Urinary bladder (tissue), 4 donors: Measurements from ENCODE around the gene ELN. TPM values are rescaled to one million over a fixed set of nuclear protein-coding genes. Genes with fewer than 3 reads are reported as not detected.

Experiments
- DNase-seq: peaks from one replicate; pipeline ENCODE4 v3.0.0-alpha.2; 2015; ENCODE audit errors: extremely low spot score
- H3K27ac ChIP-seq: one replicate; pipeline ENCODE4 v1.5.1; 2013; ENCODE audit warnings: low read depth, mild to moderate bottlenecking, moderate library complexity
- H3K36me3 ChIP-seq: one replicate; pipeline ENCODE4 v1.6.1; 2013; ENCODE audit warnings: mild to moderate bottlenecking, moderate library complexity; ENCODE audit not compliant: insufficient read depth
- H3K4me1 ChIP-seq: one replicate; pipeline ENCODE4 v1.6.1; 2013; ENCODE audit warnings: mild to moderate bottlenecking, moderate library complexity; ENCODE audit not compliant: insufficient read depth
- H3K4me3 ChIP-seq: one replicate; pipeline ENCODE4 v1.5.1; 2013; ENCODE audit warnings: low read depth, low read length
- WGBS: extraction: QIAGEN DNeasy Blood & Tissue Kit; methylation state at CpG from one replicate; pipeline ENCODE4 v1.1.7; 2013; 5-methylcytosine and 5-hydroxymethylcytosine counted together
- polyA plus RNA-seq: library from polyadenylated mRNA; stranded (reverse); fragments of 200-250 nt; gene quantifications from one replicate; pipeline ENCODE4 v1.2.3, GENCODE V29; 2013
- total RNA-seq: library from RNA; depleted of rRNA; stranded (reverse); fragments of >200 nt; gene quantifications from one replicate; pipeline ENCODE4 v1.2.3, GENCODE V29; 2014
- donor health status: healthy with polysubstance abuse.
- donor health status: healthy.

The ELN gene
- total and polyA plus RNA-seq, 2 donors, result 191 to 483 TPM

DNA sequence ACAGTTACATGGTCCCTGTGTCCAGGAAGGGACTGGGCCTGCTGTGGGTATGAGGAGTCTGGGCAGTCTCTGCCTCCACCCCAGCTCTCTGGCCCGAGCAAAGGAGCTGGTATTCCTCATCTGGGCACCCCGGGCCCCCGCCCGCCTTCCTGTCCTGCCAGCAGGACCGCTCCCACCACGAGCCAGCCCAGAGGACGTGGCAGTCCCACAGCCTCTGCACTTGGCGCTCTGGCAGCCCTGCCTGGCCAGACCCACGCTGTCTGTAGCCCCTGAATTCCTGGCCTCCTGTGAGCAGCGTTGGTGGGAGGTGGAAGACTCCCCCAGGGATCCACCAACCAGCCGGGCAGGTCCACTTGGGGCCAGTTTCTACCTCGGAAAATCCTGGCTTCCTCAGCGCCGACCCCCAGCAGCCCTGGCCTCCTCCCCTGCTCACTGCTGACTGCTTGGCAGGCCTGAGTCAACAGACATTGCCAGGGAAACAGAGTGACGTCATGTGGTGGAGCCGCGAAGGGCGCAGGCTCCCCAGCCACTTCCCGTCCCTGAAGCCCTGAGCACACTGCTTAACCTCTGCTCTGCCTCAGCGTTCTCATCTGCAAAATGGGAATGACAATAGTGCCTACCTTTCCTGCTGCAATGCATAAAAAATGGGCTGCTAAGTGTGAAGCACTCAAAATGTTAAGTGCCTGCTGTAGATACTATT is 34.0 kb downstream of the ELN start:
- Histone ChIP-seq H3K4me3 (no peak overlapping the region), H3K4me1 (no peaks in the 10 kb centered on the region), H3K27ac (peak overlapping the region; percentile 77), H3K36me3 (no peaks in the 10 kb centered on the region)
- DNase-seq, result peak; percentile 41
- 18% methylated on average over 20 of the region's 20 CpGs for WGBS

GRCh38 chr7:74063223-74063641 is 35.3 kb downstream of the ELN start:
- 94% methylated on average over 14 of the region's 14 CpGs for WGBS
- Histone ChIP-seq H3K36me3 (no peaks in the 10 kb centered on the region), H3K4me3 (no peak overlapping the region), H3K27ac (no peak overlapping the region), H3K4me1 (no peaks in the 10 kb centered on the region)
- DNase-seq, result no peak

DNA sequence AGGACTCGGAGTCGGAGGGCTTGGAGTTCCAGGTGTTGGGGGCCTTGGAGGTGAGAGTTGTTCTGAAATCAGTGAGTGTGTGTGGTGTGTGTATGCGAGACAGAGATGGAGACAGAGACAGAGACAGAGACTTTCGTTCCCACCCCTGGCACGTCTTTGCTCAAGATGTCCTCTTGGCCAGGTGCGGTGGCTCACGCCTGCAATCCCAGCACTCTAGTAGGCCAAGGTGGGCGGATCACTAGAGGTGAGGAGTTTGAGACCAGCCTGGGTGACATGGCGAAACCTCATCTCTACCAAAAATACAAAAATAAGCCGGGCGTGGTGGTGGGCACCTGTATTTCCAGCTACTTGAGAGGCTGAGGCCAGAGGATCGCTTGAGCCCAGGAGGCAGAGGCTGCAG is 35.7 kb downstream of the ELN start:
- no peak overlapping the region for H3K4me3 ChIP-seq
- no peaks in the 10 kb centered on the region for H3K36me3 ChIP-seq
- 96% methylated on average over 12 of the region's 12 CpGs for WGBS
- no peak overlapping the region for H3K27ac ChIP-seq
- H3K4me1 ChIP-seq, result no peaks in the 10 kb centered on the region
- no peak for DNase-seq

GRCh38 chr7:74064696-74065095 is 36.7 kb downstream of the ELN start:
- Histone ChIP-seq H3K4me1 (no peaks in the 10 kb centered on the region), H3K4me3 (no peak overlapping the region), H3K27ac (no peak overlapping the region), H3K36me3 (no peaks in the 10 kb centered on the region)
- WGBS, result 88% methylated on average over 4 of the region's 4 CpGs
- no peak for DNase-seq

- DNase-seq, result no peak
- no peak overlapping the region for H3K4me3 ChIP-seq
- no peak overlapping the region for H3K27ac ChIP-seq
- no peaks in the 10 kb centered on the region for H3K4me1 ChIP-seq
- no peaks in the 10 kb centered on the region for H3K36me3 ChIP-seq
- WGBS, result 91% methylated on average over 3 of the region's 3 CpGs
These were observed 38.7 kb downstream of the ELN start for GRCh38 chr7:74066626-74067025.

DNA sequence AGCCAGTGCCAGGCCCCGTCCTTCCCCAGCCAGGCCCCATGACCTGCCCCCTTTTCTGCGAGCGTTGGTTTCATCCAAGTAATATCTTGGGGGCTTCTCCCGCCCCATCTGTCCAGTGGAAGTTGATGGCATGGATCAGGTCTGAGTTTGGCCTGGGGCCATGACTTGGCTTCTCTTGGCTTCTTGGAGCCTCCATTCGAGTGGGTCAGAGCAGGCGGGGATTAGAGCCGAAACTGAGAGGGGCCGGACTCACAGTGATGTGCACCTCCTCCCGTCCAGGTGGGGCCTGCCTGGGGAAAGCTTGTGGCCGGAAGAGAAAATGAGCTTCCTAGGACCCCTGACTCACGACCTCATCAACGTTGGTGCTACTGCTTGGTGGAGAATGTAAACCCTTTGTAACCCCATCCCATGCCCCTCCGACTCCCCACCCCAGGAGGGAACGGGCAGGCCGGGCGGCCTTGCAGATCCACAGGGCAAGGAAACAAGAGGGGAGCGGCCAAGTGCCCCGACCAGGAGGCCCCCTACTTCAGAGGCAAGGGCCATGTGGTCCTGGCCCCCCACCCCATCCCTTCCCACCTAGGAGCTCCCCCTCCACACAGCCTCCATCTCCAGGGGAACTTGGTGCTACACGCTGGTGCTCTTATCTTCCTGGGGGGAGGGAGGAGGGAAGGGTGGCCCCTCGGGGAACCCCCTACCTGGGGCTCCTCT is 40.6 kb downstream of the ELN start:
- H3K27ac ChIP-seq, result no peak overlapping the region
- no peak for DNase-seq
- no peaks in the 10 kb centered on the region for H3K36me3 ChIP-seq
- H3K4me3 ChIP-seq, result no peak overlapping the region
- H3K4me1 ChIP-seq, result no peaks in the 10 kb centered on the region
- 89% methylated on average over 20 of the region's 20 CpGs for WGBS

- WGBS, result 92% methylated on average over 16 of the region's 16 CpGs
- H3K4me3 ChIP-seq, result no peak overlapping the region
These were observed 41.1 kb downstream of the ELN start for GRCh38 chr7:74069086-74069541.

DNA sequence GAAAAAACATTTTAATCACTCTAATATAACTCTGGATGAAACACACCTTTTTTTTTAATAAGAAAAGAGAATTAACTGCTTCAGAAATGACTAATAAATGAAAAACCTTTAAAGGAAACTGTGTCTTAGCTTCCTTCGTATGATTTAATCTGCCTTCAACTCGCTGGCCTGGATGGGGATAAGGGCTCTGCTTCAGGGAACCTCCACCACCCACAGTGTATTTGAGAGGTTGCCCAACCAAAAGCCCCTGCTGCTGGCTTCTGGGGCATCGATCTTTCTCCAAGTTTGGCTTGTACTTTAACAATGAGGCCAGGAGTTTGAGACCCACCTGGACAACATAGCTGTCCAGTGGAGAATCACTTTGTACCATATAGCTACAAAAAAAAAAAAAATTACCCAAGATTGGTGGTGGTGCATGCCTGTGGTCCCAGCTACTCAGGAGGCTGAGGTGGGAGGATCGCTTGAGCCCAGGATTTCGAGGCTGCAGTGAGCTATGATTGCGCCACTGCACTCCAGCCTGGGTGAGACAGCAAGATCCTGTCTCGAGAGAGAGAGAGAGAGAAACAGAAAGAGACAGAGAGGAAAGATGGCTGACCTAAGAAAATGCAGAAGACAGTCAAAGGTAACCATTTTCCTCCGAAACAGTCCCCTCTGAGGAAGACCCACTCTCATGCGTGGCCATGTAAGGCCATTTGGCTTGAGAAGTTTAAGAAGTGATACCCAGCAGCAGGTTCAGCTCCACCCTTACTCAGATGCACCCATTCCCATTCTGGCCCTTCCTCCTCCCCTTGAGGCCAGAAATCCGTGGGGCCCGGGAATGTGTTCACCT is 42.0 kb downstream of the ELN start:
- no peak for DNase-seq

More at GRCh38 chr7:74069086-74069541, 41.1 kb downstream of the ELN start:
- Histone ChIP-seq H3K36me3 (no peaks in the 10 kb centered on the region), H3K27ac (no peak overlapping the region), H3K4me1 (no peaks in the 10 kb centered on the region)
- no peak for DNase-seq

GRCh38 chr7:74070619-74070921 is 42.6 kb downstream of the ELN start:
- Histone ChIP-seq H3K36me3 (no peaks in the 10 kb centered on the region), H3K4me3 (no peak overlapping the region), H3K27ac (no peak overlapping the region), H3K4me1 (no peaks in the 10 kb centered on the region)
- no peak for DNase-seq
- 66% methylated on average over 6 of the region's 6 CpGs for WGBS

More for the DNA sequence above, 42.0 kb downstream of the ELN start:
- Histone ChIP-seq H3K27ac (no peak overlapping the region), H3K4me3 (no peak overlapping the region), H3K36me3 (no peaks in the 10 kb centered on the region), H3K4me1 (no peaks in the 10 kb centered on the region)
- 79% methylated on average over 11 of the region's 11 CpGs for WGBS

- H3K4me3 ChIP-seq, result no peak overlapping the region
- no peaks in the 10 kb centered on the region for H3K4me1 ChIP-seq
- DNase-seq, result no peak
- no peaks in the 10 kb centered on the region for H3K36me3 ChIP-seq
- H3K27ac ChIP-seq, result no peak overlapping the region
- WGBS, result 95% methylated on average over 3 of the region's 3 CpGs
These were observed 43.1 kb downstream of the ELN start for GRCh38 chr7:74071121-74071520.

DNA sequence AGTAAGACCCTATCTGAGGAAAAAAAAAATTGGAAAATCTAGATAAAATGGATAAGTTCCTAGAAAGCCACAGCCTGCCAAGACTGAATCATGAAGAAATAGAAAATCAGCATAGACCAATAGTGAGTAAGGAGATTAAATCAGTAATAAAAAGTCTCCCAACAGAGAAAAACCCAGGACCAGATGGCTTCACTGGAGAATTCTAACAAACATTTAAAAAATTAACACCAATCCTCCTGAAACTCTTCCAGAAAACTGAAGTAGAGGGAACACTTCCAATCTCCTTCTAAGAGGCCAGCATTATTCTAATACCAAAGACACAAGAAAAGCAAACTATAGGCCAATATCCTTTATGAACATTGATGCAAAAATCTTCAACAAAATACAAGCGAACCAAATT is 46.8 kb downstream of the ELN start:
- H3K4me1 ChIP-seq, result no peaks in the 10 kb centered on the region
- 76% methylated on average over 1 of the region's 1 CpG for WGBS
- no peak for DNase-seq
- H3K36me3 ChIP-seq, result no peaks in the 10 kb centered on the region
- no peak overlapping the region for H3K4me3 ChIP-seq
- H3K27ac ChIP-seq, result no peak overlapping the region

GRCh38 chr7:74078461-74078860 is 50.5 kb downstream of the ELN start:
- Histone ChIP-seq H3K4me3 (no peak overlapping the region), H3K4me1 (peaks cover 2% of the 10 kb centered on the region), H3K27ac (no peak overlapping the region), H3K36me3 (no peaks in the 10 kb centered on the region)
- 98% methylated on average over 2 of the region's 2 CpGs for WGBS
- no peak for DNase-seq

- no peak overlapping the region for H3K4me3 ChIP-seq
- H3K27ac ChIP-seq, result no peak overlapping the region
- DNase-seq, result no peak
- H3K36me3 ChIP-seq, result no peaks in the 10 kb centered on the region
- H3K4me1 ChIP-seq, result peaks cover 2% of the 10 kb centered on the region
- WGBS, result 78% methylated on average over 9 of the region's 9 CpGs
These were observed 54.8 kb downstream of the ELN start for GRCh38 chr7:74082770-74083116.
